Measurements from ENCODE around the gene SMIM33.
"Not testable (repeated sequence)": the region's sequence is repeated elsewhere in the genome, so short reads cannot be mapped to it uniquely, and the experiment has no call there.

Gene SMIM33
- total RNA-seq, result 0.24 to 0.91 reads per million in 2 donors

DNA sequence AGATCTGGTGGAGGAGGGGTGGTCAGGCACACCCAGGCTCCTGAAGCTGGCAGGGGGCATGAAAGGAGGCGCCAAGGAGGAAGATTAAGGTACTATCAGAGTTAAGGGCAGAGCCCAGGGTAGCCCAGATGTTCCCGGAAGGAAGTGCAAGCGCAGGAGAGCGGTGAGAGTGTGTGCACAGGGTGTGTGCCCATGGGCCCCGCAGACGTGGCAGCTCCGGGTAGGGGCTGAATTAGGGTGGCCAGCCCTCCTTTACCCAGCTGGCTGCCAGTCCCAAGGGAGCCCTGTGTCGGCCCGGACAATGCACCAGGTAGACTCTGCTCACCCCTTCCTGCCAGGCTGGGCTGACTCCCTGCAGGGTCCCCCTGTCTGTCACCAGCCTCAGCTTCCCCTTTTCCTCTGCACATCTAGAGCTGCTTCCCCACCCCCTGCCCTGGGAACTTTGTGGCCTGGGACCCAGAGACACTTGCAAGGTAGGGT, at the start of gene SMIM33:
SMIM33 (plus strand) TSS at position 184 of the 480 bp plus-strand sequence; CDS start at position 302, 118 bp downstream.
- no peak for DNase-seq

DNA sequence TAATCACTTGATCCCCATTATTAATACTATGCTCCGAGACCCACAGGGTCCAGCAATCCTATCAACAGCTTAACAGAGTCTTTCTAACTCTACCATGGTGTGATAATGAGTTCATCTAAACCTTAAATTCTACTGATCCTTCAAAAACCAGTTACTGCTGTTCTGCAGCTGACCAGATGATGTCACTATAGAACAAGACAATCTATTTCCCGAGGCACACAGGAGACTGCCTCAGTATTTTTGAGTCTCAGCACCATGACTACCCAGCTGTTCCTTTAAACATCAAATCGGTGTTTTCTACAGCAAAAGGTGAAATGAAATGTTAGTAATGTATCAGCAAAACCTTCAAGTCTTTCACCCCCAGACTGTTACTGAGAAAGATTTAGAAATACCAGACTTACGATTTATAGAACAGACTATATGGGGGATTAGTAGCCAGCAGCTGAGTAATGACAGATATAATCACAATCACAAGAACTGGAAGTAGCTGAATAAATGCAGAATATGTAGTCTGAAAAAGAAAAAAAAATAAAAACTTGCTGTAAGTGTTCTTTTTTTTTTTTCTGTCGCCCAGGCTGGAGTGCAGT, 48.4 kb upstream of the SMIM33 start:
- no peak for DNase-seq

DNA sequence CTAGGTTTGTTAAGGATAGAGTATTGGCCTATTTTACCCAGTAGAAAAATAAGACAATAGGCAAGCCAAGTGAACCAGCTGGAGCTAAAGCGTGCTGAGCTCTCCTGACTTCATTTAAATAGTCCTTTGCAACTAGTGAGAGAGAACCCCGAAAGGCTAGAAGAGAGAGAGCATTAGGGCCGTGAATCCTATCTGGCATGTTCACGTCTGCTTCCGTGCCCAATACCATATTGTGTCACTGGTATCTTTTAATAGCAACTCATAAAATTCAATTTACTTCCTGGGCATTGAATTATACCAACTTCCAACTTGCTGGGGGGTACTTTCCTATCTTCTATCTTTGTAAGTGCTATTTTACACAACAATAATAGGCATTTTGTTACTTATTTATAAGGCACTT, 45.3 kb upstream of the SMIM33 start:
- DNase-seq, result no peak

DNA sequence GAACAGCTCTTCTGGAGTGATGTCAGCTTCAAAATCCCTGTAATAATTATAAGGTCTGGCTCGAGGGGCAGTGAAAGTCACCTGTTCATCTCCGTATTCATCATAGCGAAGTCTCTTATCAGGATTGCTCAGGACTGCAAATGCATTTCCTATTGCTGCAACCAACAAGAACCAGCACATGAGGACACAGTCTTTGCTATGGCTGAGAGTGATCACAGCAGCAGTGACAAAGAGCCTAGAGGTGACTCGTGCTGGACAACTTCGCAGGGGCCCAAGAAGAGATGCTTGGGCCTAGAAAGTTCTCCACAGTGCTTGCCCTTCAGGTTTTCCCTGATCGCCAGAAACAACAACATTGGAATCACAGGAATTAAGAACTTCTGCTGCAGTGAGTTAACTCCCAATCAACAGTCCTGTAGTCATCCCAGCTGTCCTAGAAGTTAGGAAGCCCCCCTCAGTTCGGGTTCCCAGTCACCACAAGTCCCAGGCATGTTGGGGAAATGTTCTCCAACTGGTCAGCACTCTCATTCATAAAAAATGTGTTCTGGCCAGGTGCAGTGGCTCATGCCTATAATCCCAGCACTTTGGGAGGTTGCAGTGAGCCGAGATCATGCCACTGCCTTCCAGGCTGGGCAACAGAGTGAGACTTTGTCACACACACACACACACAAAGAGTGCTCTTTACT, 44.5 kb upstream of the SMIM33 start:
- DNase-seq, result no peak

DNA sequence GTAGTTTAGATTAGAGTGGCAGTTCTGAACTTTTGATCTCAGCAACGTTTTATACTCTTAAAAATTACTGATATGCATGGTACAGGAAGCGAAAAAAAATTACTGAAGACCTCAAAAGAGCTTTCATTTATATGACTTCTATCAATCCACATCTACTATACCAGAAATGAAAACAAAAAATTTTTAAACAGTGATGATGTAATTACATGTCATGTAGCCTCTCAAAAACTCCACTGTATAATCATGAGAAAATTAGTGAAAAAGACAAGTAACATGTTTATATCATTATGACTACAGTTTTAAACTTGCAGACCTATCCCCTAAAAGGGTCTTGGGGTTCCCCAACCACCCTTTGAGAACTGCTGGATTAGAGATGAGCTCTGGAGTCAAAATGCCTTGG, 40.8 kb upstream of the SMIM33 start:
- no peak for DNase-seq

DNA sequence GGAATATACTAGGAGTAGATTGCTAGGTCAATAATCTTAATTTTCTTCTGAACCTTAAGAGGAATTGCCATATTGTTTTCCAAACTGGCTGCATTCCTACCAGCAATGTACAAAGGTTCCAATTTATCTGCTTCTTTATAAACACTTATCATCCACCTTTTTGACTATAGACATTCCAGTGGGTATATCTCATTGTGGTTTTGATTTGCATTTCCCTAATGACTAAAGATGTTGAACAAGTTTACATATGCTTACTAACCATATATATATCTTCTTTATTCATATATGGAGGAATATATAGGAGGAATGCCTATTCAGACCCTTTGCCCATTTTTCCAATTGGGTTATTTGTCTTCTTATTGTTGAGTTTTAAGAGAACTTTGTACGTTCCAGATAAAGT, 39.1 kb upstream of the SMIM33 start:
- DNase-seq, result no peak

DNA sequence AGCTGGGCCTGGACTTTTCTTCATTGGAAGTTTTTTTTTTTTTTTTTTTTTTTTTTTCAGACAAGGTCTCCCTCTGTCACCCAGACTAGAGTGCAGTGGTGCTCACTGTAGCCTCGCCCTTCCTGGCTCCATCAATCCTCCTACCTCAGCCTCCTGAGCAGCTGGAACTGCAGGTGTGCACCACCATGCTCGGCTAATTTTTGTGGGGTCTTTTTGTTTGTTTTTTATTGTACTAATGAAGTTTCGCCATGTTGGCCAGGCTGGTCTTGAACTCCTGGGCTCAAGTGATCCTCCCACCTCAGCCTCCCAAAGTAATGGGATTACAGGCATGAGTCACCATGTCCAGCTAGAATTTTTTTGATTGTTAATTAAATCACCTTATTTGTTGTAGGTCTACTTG, 35.1 kb upstream of the SMIM33 start:
- no peak for DNase-seq

DNA sequence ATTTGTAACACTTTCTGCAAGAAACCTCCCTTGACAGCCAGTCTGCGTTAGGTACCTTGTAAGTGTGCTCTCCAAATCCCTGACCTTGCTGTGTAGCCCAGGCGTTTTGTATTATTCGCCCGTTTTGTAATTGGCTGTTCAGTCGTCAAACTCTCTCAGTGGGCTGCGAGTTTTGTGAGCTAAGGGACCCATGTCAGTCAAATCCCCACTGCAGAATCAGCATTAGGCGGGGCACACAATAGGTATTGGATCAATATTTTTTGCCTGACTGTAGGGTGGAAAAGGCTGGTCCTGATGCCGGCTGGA, 32.1 kb upstream of the SMIM33 start:
- no peak for DNase-seq

DNA sequence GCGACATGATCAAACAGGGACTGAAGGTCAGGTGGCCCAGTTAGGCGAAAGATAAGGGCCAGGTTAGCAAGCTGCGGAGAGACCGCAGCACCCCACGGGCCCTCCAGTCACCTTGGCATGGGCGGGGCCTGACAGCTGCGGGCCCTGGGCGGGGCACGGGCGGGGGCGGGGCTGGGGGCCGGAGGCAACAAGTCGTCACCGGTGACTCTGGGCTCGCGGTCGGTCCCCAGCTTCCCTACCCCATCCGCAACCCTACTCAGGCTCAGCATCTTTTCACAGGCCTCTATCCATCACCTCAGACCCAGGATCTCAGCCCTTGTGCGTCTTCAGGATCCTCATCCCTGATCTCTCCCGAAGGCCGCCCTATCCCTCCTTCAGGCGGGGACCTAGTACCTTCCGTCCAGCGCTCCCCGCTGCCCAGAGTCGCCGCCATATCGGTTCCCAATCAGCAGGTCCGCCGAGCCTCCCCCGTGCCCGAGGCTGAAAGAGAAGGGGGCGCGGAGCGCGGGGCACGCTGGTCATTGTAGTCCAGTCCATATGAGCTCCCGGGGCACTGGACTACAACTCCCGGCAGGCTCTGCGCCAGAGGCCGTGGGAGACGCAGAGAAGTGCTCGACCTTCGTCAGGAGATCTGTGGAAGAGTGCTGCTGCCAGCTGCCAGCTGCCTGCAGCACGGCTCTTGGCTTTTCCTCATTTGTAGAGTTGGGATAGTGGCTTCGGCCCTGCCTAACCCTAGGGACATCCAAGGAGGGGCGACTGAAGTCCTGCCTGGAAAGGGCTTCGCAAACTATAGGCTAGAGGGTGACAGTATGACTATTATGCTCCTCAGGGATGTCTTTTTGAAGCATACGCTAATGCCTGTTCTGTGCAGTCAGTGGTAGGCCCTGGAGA, 31.5 kb upstream of the SMIM33 start, which contains the start of gene DNAJC18:
DNAJC18 (minus strand) TSS at position 513 of the 891 bp plus-strand sequence; CDS start at position 433, 80 bp downstream.
- peak; percentile 86 for DNase-seq

DNA sequence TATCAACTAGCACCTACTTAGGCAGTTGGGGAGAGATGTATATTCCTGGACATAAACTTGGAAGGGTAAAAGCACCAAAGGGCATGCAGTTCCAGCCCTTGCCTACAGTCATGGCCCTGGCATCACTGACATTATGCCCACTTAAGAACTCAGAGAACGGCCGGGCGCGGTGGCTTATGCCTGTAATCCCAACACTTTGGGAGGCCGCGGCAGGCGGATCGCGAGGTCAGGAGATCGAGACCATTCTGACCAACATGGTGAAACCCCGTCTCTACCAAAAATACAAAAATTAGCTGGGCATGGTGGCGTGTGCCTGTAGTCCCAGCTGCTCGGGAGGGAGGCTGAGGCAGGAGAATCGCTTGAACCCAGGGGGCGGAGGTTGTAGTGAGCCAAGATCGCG, 30.4 kb upstream of the SMIM33 start:
- DNase-seq, result not testable (repeated sequence)

DNA sequence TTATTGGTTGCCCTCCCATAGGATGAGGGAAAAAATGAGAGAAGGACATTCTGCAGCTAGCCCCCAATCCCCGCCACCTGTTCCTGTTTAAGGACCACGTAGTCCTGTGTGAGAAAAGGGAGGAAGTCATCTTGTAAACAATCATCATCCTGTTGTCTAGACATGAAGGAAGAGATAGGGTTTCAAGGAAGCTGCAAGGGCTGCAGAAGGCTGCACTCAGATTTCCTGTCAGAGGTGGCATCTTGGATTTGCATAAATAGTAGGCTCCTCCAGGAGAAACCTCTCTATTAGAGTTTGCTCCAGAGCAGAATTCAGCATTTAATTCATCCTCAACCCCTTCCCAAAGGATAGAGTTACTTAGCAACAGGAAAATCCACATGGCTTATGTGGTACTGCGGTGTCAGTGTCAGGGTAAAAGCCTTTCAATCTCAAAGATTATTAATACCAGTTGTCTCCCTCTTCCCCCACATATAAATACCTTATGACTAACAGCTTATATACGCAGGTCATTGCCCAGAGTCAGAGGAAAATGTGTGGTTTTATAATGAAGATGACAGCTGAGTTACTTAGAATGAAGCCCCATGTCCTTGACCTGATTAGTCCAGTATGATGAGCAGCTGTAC, 26.9 kb upstream of the SMIM33 start:
- DNase-seq, result no peak

DNA sequence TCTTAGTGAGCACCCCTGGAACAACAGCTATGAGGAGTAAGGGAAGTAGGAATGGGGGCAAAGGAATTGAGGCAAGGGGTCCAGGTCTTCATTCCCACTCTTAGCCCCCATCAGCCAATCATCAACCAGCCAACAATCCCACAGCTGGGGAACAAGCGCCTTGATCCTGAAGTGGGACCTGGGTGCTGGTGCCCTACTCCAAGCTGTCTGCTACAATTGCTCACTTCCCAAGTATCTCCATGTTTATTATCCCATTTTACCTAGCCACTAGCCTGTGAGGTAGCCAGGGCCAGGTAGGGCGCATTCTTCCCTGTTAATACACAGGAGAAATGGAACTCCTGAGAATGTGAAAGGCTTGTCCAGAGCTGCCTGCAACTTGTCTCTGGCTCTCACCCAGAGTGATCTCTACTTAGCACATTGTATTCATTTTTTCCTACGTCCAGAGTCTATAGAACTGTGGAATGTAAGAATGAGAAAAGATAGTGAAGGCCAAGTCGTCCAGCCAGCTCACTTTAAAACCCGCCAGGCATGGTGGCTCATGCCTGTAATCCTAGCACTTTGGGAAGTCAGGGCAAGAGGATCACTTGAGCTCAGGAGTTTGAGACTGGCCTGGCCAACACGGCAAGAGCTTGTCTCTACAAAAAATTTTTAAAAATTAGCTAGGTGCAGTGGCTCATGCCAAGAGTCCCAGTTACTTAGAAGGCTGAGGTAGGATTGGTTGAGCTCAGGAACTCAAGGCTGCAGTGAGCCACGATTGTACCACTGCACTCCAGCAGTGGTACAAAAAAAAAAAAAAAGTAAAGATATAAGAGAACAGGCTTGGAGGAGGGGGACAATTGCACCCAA, 25.3 kb upstream of the SMIM33 start:
- no peak for DNase-seq

DNA sequence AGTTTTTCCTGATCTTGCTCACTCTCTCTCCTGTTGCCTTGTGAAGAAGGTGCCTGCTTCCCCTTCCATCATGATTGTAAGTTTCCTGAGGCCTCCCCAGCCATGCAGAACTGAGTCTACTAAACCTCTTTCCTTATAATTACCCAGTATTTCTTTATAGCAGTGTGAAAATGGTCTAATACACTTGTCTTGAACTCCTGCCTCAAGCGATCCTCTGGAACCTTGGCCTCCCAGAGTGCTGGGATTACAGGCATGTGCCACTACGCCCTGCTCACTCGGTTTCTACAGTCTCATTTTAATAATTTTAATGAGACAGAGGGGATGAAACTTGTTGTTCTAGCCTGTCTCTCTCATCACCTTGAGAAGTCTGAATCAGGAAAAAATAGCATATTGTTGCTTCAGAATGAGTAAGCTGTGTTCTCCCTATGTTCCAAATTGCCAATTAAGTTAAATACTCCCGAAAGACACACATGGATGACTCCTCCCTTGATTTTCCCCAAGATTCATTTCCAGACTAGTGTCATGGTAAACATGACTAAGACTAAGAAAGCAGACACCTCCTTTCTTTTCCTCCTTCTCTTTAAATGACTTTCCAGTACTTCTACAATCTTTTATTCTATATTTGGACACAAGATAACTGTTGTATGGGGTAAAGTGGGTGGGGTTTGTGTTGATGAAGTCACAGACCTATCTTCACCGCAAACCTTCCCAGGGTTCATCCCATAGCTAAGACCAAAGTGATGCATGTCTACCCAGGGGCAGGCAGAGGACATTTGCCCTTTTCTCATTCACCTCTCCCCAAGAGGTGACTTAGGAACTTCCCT, 23.6 kb upstream of the SMIM33 start:
- no peak for DNase-seq

DNA sequence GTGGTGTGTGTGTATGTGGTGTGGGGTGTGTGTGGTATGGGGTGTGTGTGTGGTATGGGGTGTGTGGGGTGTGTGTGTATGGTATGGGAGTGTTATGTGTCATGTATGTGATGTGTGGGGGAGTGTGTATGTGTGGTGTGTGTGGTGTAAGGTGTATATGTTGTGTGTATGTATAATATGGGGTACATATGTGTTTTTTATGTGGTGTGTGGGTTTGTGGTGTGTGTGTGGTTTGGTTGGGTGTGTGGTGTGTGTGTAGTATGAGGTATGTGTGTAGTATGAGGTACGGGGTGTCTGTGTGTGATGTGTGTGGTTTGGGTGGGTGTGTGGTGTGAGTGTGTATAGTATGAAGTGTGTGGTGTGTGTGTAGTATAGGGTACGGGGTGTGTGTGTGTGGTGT, 19.6 kb upstream of the SMIM33 start:
- DNase-seq, result no peak

DNA sequence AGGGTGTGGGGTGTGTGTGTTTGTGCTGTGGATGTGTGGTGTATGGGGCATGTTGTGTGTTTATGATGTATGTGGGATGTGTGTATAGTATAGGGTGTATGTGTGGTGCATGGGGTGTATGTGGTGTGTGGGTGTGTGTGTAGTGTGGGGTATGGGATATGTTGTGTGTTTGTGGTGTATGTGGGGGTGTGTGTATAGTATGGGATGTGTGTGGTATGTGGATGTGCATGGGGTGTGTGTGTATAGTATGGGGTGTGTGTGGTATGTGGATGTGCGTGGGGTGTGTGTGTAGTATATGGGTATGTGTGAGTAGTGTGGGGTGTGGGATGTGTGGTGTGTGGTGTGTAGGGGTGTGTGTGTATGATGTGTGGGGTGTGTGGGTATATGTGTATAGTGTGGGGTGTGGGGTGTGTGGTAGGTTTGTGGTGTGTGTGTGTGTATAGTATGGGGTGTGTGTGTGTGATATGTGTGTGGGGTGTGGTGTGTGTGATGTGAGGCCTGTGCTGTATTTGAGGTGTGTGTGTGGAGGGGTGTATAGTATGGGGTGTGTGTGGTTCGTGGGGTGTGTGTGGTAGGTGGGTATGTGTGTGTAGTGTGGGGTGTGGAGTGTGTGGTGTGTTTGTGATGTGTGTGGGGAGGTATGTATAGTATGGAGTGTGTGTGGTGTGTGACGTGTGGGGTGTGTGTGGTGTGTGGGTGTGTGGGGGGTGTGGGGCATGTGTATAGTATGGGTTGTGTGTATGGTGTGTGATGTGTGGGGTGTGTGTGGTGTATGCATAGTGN, 18.7 kb upstream of the SMIM33 start:
- no peak for DNase-seq

DNA sequence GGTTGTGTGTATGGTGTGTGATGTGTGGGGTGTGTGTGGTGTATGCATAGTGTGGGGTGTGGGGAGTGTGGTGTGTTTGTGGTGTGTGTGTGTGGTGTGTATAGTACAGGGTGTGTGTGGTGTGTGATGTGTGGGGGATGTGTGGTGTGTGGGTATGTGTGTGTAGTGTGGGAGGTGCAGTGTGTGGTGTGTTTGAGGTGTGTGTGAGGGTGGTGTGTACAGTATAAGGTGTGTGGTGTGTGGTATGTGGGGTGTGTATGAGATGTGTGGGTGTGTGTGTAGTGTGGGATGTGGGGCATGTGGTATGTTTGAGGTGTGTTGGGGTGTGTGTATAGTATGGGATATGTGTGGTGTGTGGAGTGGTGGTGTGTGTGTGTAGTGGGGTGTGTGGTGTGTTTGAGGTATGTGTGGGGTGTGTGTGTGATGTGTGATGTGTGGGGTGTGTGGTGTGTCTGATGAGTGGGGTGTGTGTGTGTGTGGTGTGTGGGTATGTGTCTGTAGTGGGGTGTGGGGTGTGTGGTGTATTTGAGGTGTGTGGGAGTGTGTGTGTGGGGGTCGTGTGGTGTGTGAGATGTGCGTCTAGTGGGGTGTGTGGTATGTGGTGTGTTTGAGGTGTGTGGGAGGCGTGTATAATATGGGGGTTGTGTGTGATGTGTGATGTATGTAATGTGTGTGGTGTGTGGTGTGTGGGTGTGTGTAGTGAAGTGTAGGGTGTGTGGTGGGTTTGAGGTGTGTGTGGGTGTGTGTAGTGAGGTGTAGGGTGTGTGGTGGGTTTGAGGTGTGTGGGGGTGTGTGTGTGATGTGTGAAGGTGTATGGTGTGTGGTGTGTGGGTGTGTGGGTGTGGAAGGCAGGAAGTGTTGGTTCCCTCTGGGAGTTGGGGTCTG, 16.9 kb upstream of the SMIM33 start:
- DNase-seq, result no peak

DNA sequence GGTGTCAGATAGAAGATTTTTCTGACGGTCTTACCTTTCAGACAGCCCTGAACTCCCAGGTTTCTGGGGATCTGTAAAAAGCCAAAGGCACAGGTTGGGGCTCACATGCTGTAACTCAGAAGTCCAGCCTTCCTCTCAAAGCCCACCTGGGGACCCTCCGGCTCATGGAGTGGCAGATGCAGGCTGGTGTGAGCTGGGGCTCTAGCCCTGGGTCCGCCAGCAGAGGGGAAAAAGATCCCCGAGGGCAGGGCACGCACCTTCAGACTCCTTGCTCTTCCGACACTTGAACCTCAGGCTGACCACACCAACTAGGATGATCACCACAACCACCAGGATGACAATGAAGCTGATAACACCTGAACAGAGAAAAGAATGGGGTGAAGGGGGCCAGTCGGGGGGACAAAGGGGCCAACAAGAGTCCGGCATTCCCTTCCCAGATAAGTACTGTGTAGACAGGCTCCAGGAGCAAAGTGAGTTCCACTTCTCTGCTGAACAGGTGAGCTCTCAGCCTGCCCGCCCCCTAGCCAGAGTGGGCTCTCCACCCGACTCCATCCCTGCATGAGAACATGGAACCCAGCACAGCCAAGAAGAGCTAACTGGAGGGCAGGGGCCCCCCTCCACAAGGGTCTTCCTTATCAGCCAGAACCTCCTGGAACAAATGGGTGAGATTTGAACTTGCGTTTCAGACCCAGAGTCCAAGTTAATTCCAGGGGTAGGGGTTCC, 16.1 kb upstream of the SMIM33 start:
- no peak for DNase-seq

DNA sequence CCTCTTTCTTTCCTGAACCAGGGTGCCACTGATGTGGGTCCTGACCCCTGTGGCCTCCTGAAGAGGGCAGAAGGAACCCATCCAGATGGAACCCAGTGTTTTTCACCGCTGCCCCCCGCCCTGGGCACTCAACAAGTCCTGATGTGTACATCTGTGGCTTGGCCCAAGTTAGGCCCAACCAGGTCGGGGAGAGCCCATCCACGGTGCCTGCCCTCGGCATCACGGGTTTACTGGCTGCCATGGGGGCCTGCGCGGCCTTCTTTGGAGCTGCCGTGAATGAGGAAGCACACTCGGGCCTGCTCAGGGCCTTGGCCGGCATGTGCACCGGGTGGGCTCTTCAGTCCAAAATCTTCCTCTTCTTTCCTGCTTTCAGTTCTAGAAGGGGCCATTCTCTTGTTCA, 14.0 kb upstream of the SMIM33 start:
- no peak for DNase-seq

DNA sequence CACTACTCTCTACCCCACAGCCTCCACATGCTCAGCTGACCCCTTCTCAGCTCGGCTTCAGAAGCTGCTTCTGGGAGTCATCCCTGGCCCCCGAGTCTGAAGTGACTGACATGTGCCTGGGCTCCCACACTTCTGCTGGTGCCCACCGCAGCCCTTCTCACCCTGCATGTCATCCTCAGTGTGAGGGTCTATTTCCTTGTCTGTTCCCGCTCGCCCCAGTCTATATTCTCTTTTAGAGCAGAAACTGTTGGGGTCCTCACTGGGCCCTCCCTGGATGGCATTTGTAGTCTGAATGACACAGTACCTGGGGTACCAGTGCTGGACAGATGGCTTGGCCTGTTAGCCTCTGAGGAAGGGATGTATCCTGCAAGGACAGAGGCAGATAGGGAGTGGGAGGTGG, 13.6 kb upstream of the SMIM33 start:
- DNase-seq, result no peak

All from T-helper 9 cell (primary cell).